NCI-H526 (cell line): ENCODE results near the gene KCNA10.

ENCODE experiments used
- DNase-seq, 2 experiments: peaks; one replicate each; lab custom pipeline; 2025; lab: John Stamatoyannopoulos, UW

The KCNA10 gene

DNA sequence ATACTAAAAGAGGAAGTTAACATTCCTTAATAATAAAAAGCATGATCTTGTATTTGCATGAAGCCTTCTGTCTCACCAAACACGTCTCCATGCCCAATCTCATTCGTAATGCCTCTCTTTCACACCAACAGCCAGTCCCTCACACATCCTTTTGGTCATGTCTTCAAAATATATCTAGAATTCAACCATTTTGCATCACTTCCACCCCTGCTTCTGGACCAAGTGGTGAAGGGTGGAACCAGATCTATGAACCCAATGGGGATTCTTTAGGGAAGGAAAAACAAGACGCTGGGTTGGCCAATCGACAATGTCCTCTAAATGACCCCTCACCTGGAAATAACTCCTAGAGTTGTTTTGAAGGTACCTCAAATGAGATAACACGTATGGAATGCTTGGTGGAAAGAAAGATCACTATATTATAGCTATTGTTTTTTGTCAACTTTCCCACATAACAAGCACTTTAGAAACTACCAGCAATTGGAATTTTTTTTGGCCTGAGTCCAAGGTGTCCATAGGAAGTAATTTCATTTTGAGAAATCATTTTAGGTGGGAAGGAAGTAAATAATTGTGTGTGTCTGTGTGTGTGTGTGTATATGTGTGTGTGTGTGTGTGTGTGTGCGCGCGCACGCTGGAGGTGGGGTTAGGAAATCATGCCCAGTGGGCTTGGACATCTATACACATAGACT, at the start of gene KCNA10:
TSS of gene KCNA10 (minus strand) at position 51 of the 686 bp plus-strand sequence. CDS start 388 bp downstream, outside the sequence.
- DNase-seq = no peak

DNA sequence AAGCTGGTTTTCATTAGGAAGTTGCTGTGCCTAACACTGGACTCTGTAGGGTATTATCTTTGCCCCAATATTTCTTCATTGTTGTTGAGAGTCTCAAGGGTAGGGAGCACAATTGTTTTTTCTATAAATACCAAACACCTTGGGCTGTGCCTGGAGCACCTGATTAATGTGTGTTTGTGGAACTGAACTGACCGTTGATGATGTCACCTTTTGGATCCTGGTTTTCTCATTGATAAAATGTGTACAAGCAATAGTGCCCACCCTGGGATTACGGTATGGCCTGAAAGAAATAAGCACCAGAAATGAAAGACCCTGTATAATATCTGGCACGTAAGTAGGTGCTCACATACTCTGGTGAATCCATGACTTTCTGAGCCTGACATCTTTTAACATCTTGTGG, 47.9 kb upstream of the KCNA10 start:
- no peak for DNase-seq

- DNase-seq = peak in 1 of 2 experiments; percentile 24
Observed at GRCh38 chr1:110565565-110565964, 46.6 kb upstream of the KCNA10 start.

DNA sequence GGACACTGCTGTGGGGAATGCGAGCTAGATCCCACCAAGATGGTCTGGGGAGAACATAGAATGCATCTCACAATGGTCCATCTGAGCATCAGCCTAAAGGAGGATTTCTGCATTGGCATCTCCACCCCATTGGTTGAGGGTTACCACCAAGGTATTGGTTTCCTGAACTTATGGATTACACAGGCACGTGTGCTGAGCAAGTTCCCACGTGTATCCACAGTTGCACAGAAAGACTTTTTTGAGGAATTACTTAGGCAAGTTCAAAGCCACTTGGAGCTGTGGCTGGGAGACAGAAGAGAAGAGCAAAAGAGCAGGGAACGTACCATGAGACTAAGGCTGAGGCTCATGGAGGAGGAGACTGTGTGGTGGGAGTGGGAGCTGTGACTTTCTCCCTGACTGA, 44.1 kb upstream of the KCNA10 start:
- DNase-seq = no peak

DNA sequence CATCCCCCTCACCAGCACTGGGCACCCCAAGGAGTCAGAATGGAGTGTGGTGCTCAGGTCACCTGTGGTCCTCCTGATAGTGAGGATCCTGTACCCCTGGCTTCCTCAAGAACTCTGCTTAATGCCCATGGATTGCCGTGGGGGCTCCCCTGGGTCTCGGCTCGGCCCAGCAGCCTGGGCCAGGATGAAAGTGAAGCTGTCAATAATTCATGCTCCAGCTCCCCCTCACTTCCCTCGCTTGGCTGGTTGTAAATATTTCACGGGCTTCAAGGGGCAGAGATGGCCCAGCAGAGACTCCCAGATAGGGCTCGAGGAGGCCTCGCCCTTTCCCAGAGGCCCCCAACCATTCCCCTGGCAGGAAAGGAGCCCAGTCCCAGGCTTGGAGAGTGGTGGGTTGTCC, 42.6 kb upstream of the KCNA10 start:
- DNase-seq = no peak

GRCh38 chr1:110559157-110559556, 40.2 kb upstream of the KCNA10 start:
- DNase-seq = no peak

DNA sequence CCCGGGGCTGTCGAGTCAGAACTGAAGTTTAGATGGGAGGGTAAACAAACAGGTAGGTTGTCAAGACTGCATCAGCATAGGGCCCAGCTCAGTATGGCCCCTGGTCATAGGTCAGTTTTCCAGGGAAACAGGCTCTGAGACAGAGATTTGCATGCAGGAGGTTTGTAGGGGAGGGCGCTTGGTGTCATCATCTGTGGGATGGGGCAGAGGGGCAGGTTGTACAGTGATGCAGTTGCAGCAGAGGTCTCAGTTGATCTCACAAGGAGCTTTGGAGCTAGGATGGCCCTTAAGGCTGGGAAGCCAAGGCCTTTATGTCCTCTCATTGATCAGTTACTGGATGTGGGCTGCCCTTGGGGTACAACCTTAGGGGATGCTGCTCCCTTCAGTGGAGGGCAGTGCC, 38.5 kb upstream of the KCNA10 start:
- DNase-seq = peak in 1 of 2 experiments; percentile 41

DNA sequence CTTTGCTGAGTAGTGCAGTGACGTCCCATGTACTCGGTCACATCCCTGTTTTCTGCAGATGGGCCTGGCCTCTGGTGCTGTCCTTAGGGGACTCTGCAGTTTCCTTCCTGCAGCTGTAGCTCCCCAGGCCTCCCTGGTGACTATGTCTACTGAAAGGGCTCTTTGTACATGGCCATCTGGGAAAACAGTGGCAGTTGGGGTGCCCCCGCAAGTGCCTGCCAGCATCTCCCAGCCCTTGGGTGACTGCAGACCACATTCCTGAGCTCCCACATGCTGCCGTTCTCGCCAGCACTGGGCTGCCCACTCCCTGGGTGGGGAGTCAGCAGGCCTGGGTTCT, 37.5 kb upstream of the KCNA10 start:
- peak in 1 of 2 experiments; percentile 38 for DNase-seq

DNA sequence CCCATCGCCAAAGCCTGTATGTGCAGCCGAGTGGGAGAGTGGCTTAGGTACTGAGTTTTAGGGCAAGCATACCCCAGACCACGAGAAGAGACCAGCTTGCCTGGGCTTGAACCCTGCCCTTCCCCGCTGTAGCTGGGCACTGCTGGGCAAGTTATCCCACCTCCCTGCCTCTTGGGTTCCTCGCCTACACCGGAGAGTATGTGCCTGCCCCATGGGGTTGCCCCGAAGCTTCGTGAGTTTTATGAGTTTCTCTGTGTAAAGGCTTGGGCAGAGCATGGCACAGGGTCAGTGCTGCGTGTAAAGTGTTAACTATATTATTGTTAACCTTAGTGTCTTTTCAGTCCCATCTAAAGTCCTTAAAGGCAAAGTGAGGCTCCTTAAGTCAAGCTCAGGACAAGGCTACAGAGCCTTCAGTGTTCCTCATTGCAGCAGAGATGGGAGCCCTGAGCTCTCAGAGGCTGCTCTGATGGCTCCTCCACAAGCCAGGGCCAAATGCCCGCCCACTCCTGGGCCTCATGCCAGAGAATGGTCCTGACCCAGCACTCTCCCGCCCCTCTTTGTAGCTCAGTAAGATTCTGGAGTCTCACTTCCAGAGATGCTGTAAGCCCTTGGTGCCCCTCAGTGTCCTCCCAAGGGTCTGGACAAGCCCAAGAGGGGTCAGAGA, 37.0 kb upstream of the KCNA10 start:
- DNase-seq = peak in 1 of 2 experiments; percentile 26

DNA sequence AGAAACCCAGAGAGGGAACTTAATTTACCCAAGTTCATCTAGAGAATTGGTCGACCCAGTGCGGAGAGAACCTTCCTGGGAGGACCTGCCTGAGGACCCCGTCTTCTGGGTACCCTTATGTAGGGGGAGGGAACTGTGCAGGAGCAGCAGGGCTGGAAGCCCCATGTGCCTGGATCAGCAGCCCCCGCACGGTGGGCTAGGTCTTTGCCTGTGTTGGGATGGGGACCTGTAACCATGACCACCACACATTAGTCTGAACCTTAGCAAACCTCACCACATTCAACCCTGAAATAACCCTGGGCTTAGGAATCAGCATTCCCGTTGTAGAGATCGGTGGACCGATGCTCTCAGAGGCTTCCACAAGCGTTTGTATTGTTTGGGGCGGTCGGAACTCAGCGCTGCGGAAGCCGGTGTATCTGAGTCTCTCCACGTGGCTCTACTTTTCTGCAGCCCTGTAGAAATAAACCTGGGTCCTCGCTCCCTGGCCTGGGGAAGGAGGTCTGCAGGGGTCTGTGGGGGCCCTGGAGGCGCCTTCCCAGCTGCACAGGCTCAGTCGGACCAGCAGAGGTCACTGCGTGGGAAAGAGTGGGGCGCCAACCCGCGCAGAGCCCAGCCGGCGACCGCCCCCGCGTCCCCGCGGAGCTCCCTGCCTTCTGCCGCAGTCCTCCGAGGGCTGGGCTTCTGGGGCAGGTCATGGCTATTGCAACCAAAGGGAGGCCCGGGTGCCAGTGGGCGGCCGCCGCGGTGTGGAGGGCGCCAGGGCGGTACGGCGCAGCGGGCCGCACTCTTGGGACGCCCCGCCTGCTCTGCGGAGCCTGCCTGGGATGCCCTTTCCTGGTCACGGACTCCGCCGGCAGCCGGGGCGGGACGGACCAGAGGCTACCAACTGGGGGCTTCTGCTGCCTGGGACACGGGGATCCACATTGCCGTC, 36.2 kb upstream of the KCNA10 start:
- peak in 1 of 2 experiments; percentile 37 for DNase-seq

DNA sequence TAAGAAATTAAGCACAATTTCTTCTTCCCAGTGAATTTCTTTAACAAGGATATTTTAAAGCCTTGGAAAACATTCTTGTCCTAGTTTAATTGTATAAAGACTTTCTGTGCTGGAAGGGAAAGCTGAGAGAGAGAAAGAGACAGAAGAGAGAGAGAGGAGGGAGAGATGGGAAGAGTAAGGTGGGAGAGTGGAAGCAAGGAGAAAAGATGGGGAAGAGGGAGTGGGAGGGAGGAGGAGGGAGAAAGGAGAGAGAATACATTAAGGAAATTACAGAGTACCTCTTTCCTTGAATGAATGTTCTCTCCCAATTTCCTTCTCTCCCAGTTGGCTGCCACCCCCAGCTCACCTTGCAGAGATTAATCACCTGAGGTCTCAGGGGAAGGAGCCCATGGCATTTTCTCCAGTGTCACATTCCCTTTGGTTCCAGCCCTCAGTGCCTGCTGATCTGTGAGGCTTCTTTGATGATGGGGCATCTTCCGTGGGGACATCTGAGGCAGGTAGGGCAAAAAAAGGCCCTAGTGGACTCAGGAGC, 32.4 kb upstream of the KCNA10 start:
- DNase-seq = no peak

GRCh38 chr1:110549831-110550230, 30.9 kb upstream of the KCNA10 start:
- peak in 1 of 2 experiments; percentile 11 for DNase-seq

DNA sequence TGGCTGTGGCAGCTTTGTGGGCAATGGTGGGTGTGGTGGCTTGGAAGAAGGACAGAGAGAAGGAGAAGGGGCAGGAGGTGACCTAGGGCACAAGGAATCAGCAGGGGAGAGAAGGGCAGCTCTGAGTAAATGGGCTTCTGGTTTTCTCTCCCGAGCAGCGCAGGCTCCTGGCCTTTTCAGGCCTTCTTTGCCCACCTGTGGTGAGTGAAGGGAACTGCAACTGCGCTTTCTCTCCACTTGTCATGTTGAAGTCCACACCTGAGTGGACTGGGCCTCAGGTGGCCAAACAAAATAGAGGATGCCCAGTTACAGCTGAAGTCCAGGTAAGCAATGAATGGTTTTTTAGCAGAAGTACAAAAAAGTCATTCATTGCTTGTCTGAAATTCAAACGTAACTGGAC, 29.4 kb upstream of the KCNA10 start:
- DNase-seq = peak; percentile 30 to 78

DNA sequence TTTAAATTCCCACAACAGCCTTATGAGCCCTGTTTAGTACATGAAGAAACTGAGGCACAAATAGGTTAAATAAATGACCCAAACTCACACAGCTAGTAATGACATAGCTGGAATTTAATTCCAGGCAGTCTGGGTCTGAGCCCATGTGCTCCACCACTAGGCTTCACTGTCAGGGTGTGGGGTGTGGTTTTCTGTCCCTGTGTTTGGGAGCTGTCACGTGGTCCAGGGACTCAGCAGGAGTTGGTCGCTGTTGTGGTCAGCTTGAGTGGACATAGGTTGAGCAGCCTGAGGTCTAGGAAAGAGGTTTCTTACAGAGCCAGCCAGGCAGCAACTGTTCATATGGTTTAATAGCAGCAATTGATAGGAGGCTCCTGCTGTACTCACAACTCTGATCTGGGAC, 28.0 kb upstream of the KCNA10 start:
- no peak for DNase-seq

- no peak for DNase-seq
Observed at GRCh38 chr1:110545492-110545891, 26.5 kb upstream of the KCNA10 start.

DNA sequence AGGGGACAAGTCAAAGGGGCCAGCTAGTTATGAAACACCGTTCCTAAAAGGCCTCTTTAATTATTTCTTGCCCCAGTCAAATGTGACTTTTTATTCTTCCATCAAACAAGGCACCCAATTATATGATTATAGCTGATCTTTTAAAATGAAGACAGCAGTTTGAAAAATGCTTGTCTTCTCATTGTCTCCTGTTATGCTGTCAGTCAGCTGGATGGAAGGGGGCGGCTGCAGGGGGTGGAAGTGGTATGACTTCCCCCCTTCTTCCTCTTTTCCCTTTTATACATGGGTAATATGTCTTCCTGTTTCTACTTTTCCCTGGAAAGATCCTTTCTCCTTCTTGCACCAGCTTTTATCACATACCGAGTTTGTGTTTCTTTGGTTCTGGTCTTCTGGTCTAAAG, 25.8 kb upstream of the KCNA10 start:
- no peak for DNase-seq

- DNase-seq = no peak
Observed at GRCh38 chr1:110542725-110543124, 23.8 kb upstream of the KCNA10 start.

DNA sequence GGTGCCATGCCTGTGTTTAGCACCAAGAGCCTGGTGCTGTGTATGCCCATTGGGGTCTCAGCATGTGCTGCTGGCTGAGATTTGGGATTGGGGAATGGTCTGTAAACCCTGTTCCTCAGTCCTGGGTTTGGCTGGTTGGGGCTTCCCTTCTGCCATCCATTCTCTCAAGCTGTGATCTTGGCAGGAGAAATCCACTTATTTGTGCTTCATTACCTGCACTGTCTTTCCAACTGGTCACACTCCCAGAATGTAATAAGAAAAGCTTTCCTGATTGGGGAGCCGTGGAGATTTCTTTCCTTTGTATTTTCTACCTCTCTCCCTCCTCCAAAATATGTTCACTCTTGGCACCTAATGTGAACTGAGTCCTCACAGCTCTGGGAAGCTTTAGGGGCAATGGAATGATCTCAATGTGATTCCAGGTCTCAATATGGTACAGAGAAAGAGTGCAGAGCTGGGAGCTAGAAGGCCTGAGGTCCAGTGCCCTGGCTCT, 23.0 kb upstream of the KCNA10 start:
- no peak for DNase-seq

DNA sequence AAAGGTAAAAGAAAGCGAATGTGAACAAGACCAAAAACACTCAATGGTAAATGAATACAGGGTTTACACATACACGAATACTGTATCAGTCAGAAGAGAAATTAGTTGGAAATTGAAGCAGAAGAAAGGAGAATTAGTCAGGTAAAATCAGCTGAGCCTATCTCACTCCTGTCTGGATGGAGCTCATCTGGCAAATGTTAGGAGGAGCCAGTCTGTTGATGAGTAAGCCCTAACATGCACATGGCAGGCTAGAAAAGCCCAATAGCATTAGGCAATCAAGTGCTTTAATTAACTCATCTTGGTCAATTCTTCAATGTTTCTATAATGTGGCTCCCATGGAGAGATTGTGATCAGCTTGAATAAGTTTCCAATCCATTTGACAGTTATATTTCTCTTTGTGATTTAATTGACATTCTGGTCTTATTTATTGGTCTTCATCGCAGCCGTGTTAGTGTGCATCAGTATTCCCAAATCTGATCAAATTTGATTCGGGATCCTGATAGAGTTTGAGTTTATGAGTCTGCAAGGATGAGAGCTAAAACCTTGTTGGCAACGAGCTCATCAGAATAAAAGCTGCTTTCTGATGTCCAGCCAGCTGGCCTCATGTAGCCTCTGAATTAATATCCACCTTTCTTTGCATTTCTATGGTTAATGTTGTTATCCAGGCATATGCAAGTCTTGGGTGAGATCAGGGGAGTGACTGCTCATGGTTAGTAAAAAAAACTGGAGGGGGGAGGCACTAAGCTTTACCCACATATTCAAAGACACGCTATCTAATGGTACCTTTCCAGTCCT, 22.1 kb upstream of the KCNA10 start:
- no peak for DNase-seq

DNA sequence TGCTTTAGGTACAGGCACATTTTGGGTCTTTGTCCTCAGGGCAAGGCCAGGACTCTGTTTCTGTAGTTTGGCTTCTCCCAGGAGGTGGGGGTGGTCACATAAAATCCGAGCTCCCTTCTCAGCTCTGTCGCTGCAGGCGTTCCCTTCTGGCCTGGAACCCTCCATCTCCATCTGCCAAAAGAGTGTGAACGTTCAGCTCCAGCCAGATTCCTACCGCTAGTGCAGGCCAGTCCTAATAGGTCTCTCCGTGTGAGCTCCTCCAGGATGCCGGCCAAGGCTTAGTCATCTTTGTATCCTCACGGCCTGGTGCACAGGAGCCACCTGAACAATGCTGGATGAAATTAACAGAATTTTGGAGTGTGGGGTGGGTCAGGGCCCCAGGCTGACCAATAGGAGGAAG, 19.9 kb upstream of the KCNA10 start:
- no peak for DNase-seq

- peak; percentile 53 to 78 for DNase-seq
Observed at GRCh38 chr1:110538075-110538474, 19.1 kb upstream of the KCNA10 start.
